ENCODE results near the gene TJP1.

- TF ChIP-seq CTCF (optimal IDR thresholded peaks at IDR 0.05 in 1 of 3, IDR thresholded peaks at IDR 0.05 in 1 of 3, conservative IDR thresholded peaks at IDR 0.05 in 1 of 3; ENCODE audit: extremely low read depth in 1 of 3, insufficient read depth in 2 of 3, low read length in 3 of 3) (no peak), EZH2 (IDR thresholded peaks at IDR 0.05; ENCODE audit: low read length) (no peak)
Observed at GRCh38 chr15:29832709-29833108, 10.4 kb upstream of the TJP1 start.
